AG09319 (cell line): Measurements from ENCODE around the gene MGST2.
"Not testable (repeated sequence)": the region's sequence is repeated elsewhere in the genome, so short reads cannot be mapped to it uniquely, and the experiment has no call there.

Experiments used
- DNase-seq: peaks from one replicate; pipeline ENCODE4 v3.0.0-alpha.2; 2010; ENCODE audit warnings: low read depth; ENCODE audit errors: extremely low read depth
- CTCF ChIP-seq: IDR thresholded peaks from 2 replicates; pipeline ENCODE4 v1.5.1; 2011; ENCODE audit warnings: low read depth, mild to moderate bottlenecking, inconsistent platforms, low read length, moderate library complexity

Gene MGST2

GRCh38 chr4:139625482-139625881, 40.1 kb upstream of the MGST2 start:
- TF ChIP-seq CTCF, result no peak
- DNase-seq, result no peak

- no peak for TF ChIP-seq CTCF
- no peak for DNase-seq
Observed at GRCh38 chr4:139628184-139629012, 37.2 kb upstream of the MGST2 start.

- TF ChIP-seq CTCF, result no peak
- no peak for DNase-seq
Observed at GRCh38 chr4:139629436-139630125, 36.0 kb upstream of the MGST2 start.

- no peak for TF ChIP-seq CTCF
- no peak for DNase-seq
Observed at GRCh38 chr4:139630126-139630495, 35.5 kb upstream of the MGST2 start.

- TF ChIP-seq CTCF, result no peak
Observed at GRCh38 chr4:139630991-139631390, 34.6 kb upstream of the MGST2 start.

GRCh38 chr4:139631791-139632190, 33.8 kb upstream of the MGST2 start:
- TF ChIP-seq CTCF, result no peak
- DNase-seq, result no peak

More at GRCh38 chr4:139630991-139631390, 34.6 kb upstream of the MGST2 start:
- no peak for DNase-seq

GRCh38 chr4:139632739-139633138, 32.9 kb upstream of the MGST2 start:
- DNase-seq, result not testable (repeated sequence)
